ENCODE results near the gene TMPRSS3.
"Not testable (repeated sequence)": the region's sequence is repeated elsewhere in the genome, so short reads cannot be mapped to it uniquely, and the experiment has no call there.

The TMPRSS3 gene

DNA sequence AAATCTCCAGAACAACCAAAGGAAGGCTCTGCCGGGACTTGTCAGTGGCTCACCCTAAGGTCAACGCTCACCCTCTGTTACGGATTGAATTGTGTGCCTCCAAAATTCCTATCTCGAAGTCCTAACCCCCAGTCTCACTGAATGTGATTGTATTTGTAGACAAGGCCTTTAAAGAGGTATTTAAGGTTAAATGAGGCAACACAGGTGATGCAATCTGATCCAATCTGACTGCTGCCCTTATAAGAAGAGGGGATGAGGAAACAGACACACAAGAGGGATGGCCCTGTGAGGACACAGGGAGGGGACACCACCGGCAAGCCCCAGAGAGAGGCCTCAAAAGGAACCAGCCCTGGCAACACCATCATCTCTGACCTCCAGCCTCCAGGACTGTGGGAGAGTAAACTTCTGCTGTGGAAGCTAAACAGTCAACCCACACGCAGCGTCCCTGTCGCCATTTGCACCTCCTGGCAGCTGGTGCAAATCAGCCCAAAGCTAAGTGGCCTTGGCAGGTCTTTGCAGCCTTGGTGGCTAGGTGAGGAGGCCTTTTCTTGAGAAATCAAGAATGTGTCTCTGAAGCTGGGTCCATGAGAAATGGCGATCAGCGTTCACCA lies 32.1 kb upstream of the TMPRSS3 start:
- DNase-seq = no peak

DNA sequence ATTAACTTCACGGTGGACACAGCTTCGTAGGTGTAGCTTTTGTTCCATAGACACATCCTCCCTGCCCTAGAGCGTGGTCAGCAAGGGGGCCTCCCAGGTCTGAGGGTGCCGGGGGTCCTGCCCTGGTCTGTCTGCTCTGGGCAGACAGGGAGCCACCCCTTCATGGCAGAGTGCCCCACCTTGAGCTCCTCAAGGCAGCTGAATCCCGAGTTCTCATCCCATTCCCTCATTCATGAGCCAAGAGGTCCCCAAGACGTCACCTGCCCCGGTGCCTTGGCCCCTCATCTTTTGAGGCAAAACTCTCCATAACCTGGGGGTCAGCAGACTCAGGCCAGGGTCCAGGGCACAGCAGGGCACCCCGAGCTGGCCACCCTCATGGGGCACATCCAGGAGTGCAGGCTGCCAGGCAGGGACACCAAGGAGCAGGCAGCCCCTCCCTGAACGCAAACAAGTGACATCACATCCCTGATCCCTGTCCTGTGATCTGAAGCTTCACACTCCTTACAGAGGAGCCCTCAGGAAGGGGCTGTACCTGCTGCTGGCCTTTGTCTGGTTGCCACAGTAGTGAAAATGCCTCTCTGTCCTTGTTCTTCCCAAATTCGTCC lies 31.1 kb upstream of the TMPRSS3 start:
- no peak for DNase-seq

- no peak for DNase-seq
These were observed 30.6 kb upstream of the TMPRSS3 start for GRCh38 chr21:42426424-42426823.

- no peak for DNase-seq
These were observed 29.7 kb upstream of the TMPRSS3 start for GRCh38 chr21:42425591-42425990.

DNA sequence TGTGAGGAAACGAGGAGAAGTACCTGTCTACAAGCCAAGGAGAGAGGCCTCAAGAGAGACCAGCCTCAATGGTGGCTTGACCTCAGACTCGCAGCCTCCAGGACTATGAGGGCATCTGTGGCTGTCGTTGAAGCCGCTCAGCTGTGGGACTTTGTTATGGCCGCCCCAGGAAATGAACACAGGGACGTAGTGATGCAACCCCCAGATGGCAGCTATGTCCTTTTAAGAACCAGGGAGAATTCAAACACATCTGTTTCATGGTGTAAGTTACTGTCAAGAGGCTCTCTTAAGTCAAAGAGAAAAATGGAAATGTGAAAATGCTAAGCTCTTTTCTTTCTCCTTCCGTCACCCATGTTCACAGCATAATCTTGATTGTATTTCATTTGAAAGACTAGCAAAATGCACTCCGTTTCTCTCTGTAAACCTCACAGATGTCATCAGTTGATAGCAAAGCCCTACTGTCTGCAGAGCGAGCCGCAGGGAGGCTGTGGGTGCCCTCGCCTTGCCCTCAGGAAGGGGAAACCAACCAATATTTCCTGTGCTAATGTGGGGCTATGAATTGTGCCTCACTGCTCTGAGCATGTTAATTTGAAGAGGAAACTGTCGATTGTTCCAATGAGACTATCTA lies 29.2 kb upstream of the TMPRSS3 start:
- no peak for DNase-seq

- DNase-seq = no peak
These were observed 27.8 kb upstream of the TMPRSS3 start for GRCh38 chr21:42423685-42424084.

DNA sequence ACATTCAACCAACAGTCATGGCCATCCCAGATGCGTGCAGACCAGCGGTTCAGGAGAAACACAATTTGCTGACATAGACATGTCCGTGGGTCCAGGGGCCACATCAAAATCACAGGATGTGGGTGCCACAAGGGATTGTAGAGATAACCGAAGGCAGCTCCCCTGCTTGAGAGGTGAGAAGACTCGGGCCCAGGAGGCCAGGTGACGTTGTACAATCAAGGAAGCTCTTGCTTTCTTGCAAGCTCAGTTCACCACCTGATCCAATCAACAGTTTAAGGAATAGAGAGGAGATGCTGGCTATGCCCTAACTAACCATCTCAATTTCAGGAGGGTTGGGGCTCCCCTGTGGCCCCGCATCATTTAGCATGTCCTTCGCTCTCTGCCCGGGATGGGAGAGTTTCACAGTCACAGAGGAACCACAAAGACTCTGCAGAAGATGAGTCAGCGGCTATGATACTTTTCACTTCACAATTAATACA lies 27.4 kb upstream of the TMPRSS3 start:
- DNase-seq = no peak

DNA sequence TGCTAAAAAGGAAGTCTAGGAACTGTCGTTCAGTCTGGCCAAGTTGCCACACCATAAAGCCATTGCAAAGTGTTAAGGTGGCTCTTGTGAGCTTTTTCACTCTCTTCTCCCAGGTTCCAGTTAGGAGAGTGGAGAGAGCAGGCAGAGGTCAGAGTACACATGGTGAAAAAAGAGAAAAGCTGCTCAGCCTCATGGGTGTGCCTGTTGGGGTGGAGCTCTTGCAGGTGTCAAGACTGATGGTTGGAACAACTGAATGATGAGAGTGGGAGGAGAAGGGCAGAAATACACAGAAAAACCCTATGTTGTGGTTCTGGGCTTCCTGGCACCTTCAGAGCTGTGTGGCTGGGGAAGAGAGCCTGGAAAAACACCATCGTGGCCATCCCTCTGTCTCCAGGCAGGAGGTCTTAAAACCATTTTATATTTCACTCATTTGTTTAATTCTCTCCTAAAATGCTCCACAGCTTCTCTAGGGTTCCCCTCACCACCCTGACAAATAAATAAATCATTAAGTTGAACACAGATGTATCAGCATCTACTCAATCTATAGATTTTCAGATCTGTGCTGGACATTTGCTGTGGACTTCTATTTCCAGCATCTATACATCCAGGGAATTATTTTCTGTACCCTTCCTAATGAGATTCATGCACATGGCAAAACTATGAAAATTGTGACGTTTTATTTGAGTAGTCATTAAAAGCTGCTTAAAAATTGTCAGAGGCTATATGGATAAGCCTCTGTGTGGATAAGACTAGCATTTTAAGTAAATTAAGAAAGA lies 25.4 kb upstream of the TMPRSS3 start:
- no peak for DNase-seq

- DNase-seq = no peak
These were observed 24.0 kb upstream of the TMPRSS3 start for GRCh38 chr21:42419845-42420244.

- no peak for DNase-seq
These were observed 23.0 kb upstream of the TMPRSS3 start for GRCh38 chr21:42418886-42419285.

DNA sequence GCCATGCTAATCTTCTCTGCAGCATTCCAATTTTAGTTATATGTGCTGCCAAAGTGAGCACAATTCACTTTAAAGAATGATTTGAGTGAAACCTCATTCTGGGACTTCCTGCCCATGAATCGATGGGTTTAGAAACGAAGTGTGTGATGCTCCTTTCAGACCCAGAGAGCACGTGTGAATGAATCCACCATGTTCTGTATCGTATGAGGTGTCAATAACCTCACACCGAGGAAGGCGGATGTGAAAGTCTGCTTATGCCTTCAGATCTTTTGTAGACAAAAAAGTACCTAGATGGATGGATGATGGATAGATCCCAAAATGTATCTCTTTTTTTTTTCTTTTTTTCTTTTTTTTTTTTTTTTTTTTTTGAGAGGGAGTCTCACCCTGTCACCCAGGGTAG lies 21.7 kb upstream of the TMPRSS3 start:
- no peak for DNase-seq

- no peak for DNase-seq
These were observed 19.3 kb upstream of the TMPRSS3 start for GRCh38 chr21:42414928-42415769.

DNA sequence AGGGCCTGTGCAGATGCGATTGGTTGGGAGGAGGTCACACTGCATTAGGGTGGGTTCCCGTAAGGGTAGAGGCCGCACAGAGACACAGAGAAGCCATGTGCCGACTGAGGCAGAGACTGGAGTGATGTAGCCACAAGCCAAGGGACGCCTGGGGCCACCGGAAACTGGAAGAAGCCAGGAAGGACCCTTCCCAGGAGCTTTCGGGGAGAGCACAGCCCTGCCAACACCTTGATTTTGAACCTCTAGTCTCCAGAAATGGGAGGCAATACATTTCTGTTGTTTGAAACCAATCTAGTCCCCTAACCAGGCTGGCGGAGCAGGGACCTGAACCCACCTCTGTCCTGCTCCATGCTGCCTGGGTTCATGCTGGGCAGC lies 18.7 kb upstream of the TMPRSS3 start:
- DNase-seq = no peak

- DNase-seq = no peak
These were observed 18.2 kb upstream of the TMPRSS3 start for GRCh38 chr21:42414066-42414465.

- DNase-seq = no peak
These were observed 17.6 kb upstream of the TMPRSS3 start for GRCh38 chr21:42413500-42413899.

DNA sequence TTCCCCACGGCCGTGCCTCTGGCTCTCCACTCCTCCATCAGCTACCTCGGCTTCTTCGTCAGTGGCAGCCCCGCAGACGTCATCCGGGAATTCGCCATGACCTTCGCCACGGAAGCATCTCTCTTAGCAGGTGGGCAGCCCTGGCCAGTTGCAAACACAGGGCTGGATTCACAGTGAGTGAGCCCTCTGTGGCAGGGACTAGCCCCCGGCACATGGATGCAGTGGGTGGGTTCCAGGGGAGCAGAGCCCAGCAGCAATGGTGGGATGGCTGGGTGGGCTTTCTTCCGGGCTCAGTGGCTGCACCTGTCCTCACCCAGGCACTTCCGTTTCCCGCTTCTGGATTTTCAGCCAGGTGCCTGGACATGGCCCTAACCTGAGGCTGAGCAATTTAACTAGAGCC lies 17.2 kb upstream of the TMPRSS3 start:
- no peak for DNase-seq

DNA sequence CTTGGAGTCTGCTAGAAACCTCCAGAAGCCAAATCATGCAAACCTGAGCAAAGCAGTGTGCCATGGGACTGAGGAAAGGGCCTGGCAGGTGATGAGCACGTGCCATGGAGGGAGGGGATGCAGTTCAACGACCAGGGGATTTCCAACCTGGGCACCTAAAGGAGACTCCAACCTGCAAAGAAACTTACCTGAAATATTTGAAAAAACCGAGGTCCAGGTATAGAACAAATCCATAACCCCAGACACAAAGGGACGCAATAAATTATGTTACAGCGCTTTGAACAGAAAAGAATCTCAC lies 16.7 kb upstream of the TMPRSS3 start:
- no peak for DNase-seq

- DNase-seq = no peak
These were observed 16.2 kb upstream of the TMPRSS3 start for GRCh38 chr21:42411891-42412635.

DNA sequence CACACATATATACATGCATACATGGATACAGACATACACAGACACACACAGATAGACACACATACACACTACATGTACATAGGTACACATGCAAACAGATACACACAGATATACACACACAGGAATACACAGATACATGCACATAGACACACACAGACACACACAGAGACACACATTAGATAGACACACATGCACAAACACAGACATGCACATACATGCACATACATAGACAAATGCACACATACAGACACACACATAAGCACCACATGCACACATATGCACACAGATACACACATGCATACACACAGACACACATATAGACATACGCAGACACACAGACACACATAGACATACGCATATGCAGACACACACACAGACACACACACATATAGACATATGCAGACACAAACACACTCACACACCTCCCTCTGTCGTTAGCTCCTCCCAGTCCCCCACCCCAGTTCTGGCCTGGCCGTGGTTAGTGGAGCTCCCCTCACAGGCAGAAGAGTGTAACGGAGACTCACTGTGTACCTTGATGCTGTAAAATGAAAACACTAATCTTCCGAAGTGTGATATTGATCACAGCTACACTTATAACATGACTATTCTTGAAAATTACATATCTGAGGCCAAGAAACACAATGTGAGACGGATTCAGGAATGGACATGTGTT lies 15.5 kb upstream of the TMPRSS3 start:
- no peak for DNase-seq

GRCh38 chr21:42409366-42409765 lies 13.5 kb upstream of the TMPRSS3 start:
- DNase-seq = no peak

DNA sequence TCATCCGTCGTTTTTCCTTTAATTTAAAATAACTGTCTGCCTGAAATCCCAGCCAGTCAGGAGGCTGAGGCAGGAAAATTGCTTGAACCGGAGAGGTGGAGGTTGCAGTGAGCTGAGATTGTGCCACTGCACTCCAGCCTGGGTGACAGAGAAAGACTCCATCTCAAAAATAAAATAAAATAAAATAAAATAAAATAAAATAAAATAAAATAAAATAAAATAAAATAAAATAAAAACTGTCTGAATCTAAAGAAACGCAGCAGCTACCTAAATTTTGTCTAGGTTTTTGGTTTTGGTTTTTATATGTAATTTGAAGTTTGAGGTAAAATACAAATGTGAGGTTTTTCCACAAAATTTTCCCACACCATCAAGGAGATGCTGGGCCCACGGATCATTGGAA lies 12.9 kb upstream of the TMPRSS3 start:
- DNase-seq = not testable (repeated sequence)

- DNase-seq = no peak
These were observed 11.6 kb upstream of the TMPRSS3 start for GRCh38 chr21:42407476-42407875.
